Kidney epithelial cell (primary cell): Measurements from ENCODE around the gene NOL4L. TPM values are rescaled to one million over a fixed set of nuclear protein-coding genes. Genes with fewer than 3 reads are reported as not detected.

Source experiments
- DNase-seq: peaks from one replicate; pipeline ENCODE4 v3.0.0-alpha.2; 2010; ENCODE audit warnings: low read depth
- H3K27me3 ChIP-seq: 2 replicates; pipeline ENCODE4 v1.6.0; 2011; ENCODE audit warnings: low read length; ENCODE audit not compliant: control insufficient read depth, insufficient read depth
- H3K36me3 ChIP-seq: 2 replicates; pipeline ENCODE4 v1.5.1; 2011; ENCODE audit warnings: low read length; ENCODE audit not compliant: control insufficient read depth, insufficient read depth
- H3K4me3 ChIP-seq: 2 replicates; pipeline ENCODE4 v1.5.1; 2011; ENCODE audit warnings: low read depth, mild to moderate bottlenecking, control low read depth, low read length
- CTCF ChIP-seq: IDR thresholded peaks from 2 replicates; pipeline ENCODE4 v1.5.1; 2011; ENCODE audit warnings: mild to moderate bottlenecking, moderate library complexity, low read length, control low read depth, inconsistent platforms; ENCODE audit not compliant: insufficient read depth, poor library complexity, severe bottlenecking
- total RNA-seq: library from RNA; depleted of rRNA; stranded (reverse); fragments of >200 nt; gene quantifications from 2 replicates; pipeline ENCODE4 v1.2.3, GENCODE V29; 2015

Gene NOL4L
- total RNA-seq, 1 donor from 2014 or later, result 31.4 TPM

GRCh38 chr20:32432277-32432676 is 152.9 kb downstream of the NOL4L start:
- H3K36me3 ChIP-seq, result peaks cover 8% of the 10 kb centered on the region
- DNase-seq, result no peak
- TF ChIP-seq CTCF, result no peak
- no peak overlapping the region for H3K4me3 ChIP-seq
- H3K27me3 ChIP-seq, result no peaks in the 10 kb centered on the region

GRCh38 chr20:32431457-32431856 is 153.7 kb downstream of the NOL4L start:
- Histone ChIP-seq H3K36me3 (peaks cover 8% of the 10 kb centered on the region), H3K27me3 (no peaks in the 10 kb centered on the region)

GRCh38 chr20:32429745-32430360 is 155.3 kb downstream of the NOL4L start:
- TF ChIP-seq CTCF, result no peak
- H3K4me3 ChIP-seq, result no peak overlapping the region
- H3K36me3 ChIP-seq, result peaks cover 8% of the 10 kb centered on the region
- no peak for DNase-seq
- no peaks in the 10 kb centered on the region for H3K27me3 ChIP-seq

More at GRCh38 chr20:32431457-32431856, 153.7 kb downstream of the NOL4L start:
- no peak for DNase-seq
- H3K4me3 ChIP-seq, result no peak overlapping the region
- no peak for TF ChIP-seq CTCF

GRCh38 chr20:32429343-32429742 is 155.8 kb downstream of the NOL4L start:
- peaks cover 6% of the 10 kb centered on the region for H3K36me3 ChIP-seq

GRCh38 chr20:32427996-32428395 is 157.1 kb downstream of the NOL4L start:
- no peak for TF ChIP-seq CTCF
- DNase-seq, result no peak
- Histone ChIP-seq H3K36me3 (peaks cover 6% of the 10 kb centered on the region), H3K27me3 (no peaks in the 10 kb centered on the region), H3K4me3 (no peak overlapping the region)

More at GRCh38 chr20:32429343-32429742, 155.8 kb downstream of the NOL4L start:
- H3K27me3 ChIP-seq, result no peaks in the 10 kb centered on the region
- no peak overlapping the region for H3K4me3 ChIP-seq
- DNase-seq, result no peak
- TF ChIP-seq CTCF, result no peak

GRCh38 chr20:32421290-32421689 is 163.8 kb downstream of the NOL4L start:
- no peak for TF ChIP-seq CTCF
- Histone ChIP-seq H3K4me3 (no peak overlapping the region), H3K36me3 (no peaks in the 10 kb centered on the region), H3K27me3 (no peaks in the 10 kb centered on the region)
- DNase-seq, result no peak
